Upper lobe of left lung (tissue), 6 donors: ENCODE measurements around the gene HSFX4. TPM values are rescaled to one million over a fixed set of nuclear protein-coding genes. Genes with fewer than 3 reads are reported as not detected.

Experiments
- ATAC-seq, 2 donors: fragments of 200-7000 bp; cut with Tn5 transposase; one replicate each; pipeline ENCODE4 v1.9.1; 2022; ENCODE audit warnings: mild to moderate bottlenecking in 2 of 2, moderate library complexity in 2 of 2; ENCODE audit not compliant: low FRiP score in 2 of 2
- DNase-seq, 2 donors: peaks; one replicate each; pipeline ENCODE4 v3.0.0-alpha.2; 2019 to 2020
- H3K27ac ChIP-seq, 4 donors: fragments of 200-600 bp; sonication (generic); one replicate each; pipeline ENCODE4 v1.5.1; 2016 to 2019
- H3K27me3 ChIP-seq, 4 donors: fragments of 200-600 bp; sonication (generic); one replicate each; pipeline ENCODE4 v1.5.1; 2017 to 2019
- H3K36me3 ChIP-seq, 4 donors: fragments of 200-600 bp; sonication (generic); one replicate each; pipeline ENCODE4 v1.5.1; 2016 to 2019
- H3K4me1 ChIP-seq, 4 donors: fragments of 200-600 bp; sonication (generic); one replicate each; pipeline ENCODE4 v1.5.1; 2018 to 2019
- H3K4me3 ChIP-seq, 4 donors: fragments of 200-600 bp; sonication (generic); one replicate each; pipeline ENCODE4 v1.5.1; 2017 to 2019; ENCODE audit warnings: mild to moderate bottlenecking in 2 of 4, moderate library complexity in 1 of 4
- H3K9me3 ChIP-seq, 4 donors: fragments of 200-600 bp; sonication (generic); one replicate each; pipeline ENCODE4 v1.5.1; 2018 to 2019
- POLR2A ChIP-seq, 4 donors: fragments of 450-650 bp; IDR thresholded peaks; one replicate each; pipeline ENCODE4 v1.5.1; 2016 to 2017; ENCODE audit warnings: antibody characterized with exemption in 4 of 4, mild to moderate bottlenecking in 2 of 4
- POLR2AphosphoS5 ChIP-seq, 2 donors: sonication (generic); formaldehyde crosslinking; IDR thresholded peaks; one replicate each; pipeline ENCODE4 v1.5.1; 2017; ENCODE audit warnings: antibody characterized with exemption in 2 of 2
- WGBS, 2 donors: methylation state at CpG; one replicate each; pipeline ENCODE4 v1.1.5; 2017 to 2018; 5-methylcytosine and 5-hydroxymethylcytosine counted together
- total RNA-seq, 6 donors: library from RNA; depleted of rRNA in 4 of 6; stranded (reverse); fragments of >200 nt in 4 of 6; gene quantifications; one replicate each; pipeline versions ENCODE4 v1.1.0 to v1.2.1, GENCODE V29; 2016 to 2021
- donor health status: DM: no; HTN: no; CAD: no; lungs with moderate emphysema.
- donor health status: DM: no; HTN: yes; CAD: no; lungs with severe emphysema.

Gene HSFX4
- total RNA-seq, 6 donors from 2014 or later: not detected

GRCh38 chrX:149979126-149979644 lies 49.8 kb downstream of the HSFX4 start:
- Histone ChIP-seq H3K36me3 (no peaks in the 10 kb centered on the region), H3K27me3 (no peaks in the 10 kb centered on the region), H3K4me3 (no peak overlapping the region), H3K4me1 (no peaks in the 10 kb centered on the region), H3K9me3 (no peaks in the 10 kb centered on the region), H3K27ac (no peak overlapping the region)
- DNase-seq (no peak), ATAC-seq (no peak)
- TF ChIP-seq POLR2AphosphoS5 (IDR thresholded peaks at IDR 0.05) (no peak), POLR2A (IDR thresholded peaks at IDR 0.05) (no peak)
- 58 to 83% methylated on average over 3 of the region's 3 CpGs for WGBS, 2 donors

Other genes with a start within 250 kb of the HSFX4 start
- gene MAGEA11, start 217.5 kb upstream of the HSFX4 start, total RNA-seq: not detected
- gene HSFX1, start 155.5 kb upstream of the HSFX4 start, total RNA-seq: 1 to 10 TPM in 3 of 6 donors, under 1 TPM in 1, not detected in 2; 0.91 to 4.2 (median 1.4) TPM
- gene MAGEA9, start 147.6 kb upstream of the HSFX4 start, total RNA-seq: not detected
- gene MAGEA8, start 48.4 kb upstream of the HSFX4 start, total RNA-seq: not detected
- 10 to 100 TPM; 24.5 to 56.6 (median 33.4) TPM for gene EOLA2, start 8.9 kb downstream of the HSFX4 start, total RNA-seq